Measurements from ENCODE around the gene NPR3. TPM values are rescaled to one million over a fixed set of nuclear protein-coding genes. Genes with fewer than 3 reads are reported as not detected.

NPR3 gene
- polyA plus RNA-seq, 1 donor (not counting 4 experiments of a cell fraction or from before 2014, with no cell fraction given), result 0.12 TPM

- DNase-seq (ENCODE audit: low read depth, low spot score) (peak; percentile 30), FAIRE-seq (no peak)
- Histone ChIP-seq H3K4me2 (ENCODE audit: control insufficient read depth, extremely low read depth, insufficient read depth, low read depth, low read length) (peak overlapping the region; percentile 17), H3K9me1 (ENCODE audit: control insufficient read depth, extremely low read depth, insufficient read depth, low read length) (no peaks in the 10 kb centered on the region), H3K27me3 (ENCODE audit: control insufficient read depth, extremely low read depth, insufficient read depth, low read length) (no peaks in the 10 kb centered on the region), H3K9me3 (ENCODE audit: control insufficient read depth, low read depth, low read length) (no peaks in the 10 kb centered on the region), H3K79me2 (ENCODE audit: control insufficient read depth, insufficient read depth, low read length) (no peaks in the 10 kb centered on the region), H3K27ac (ENCODE audit: control insufficient read depth, insufficient read depth, low read length) (no peak overlapping the region), H3K36me3 (ENCODE audit: control insufficient read depth in 2 of 2, extremely low read depth in 1 of 2, insufficient read depth in 2 of 2, low read length in 2 of 2) (no peaks in the 10 kb centered on the region), H2AFZ (ENCODE audit: control insufficient read depth, low read length) (no peak overlapping the region), H3K4me1 (ENCODE audit: control insufficient read depth, extremely low read depth, insufficient read depth, low read length) (peaks cover 10% of the 10 kb centered on the region), H4K20me1 (ENCODE audit: control insufficient read depth, extremely low read depth, insufficient read depth, low read length) (no peaks in the 10 kb centered on the region), H3K4me3 (ENCODE audit: control insufficient read depth in 2 of 3, extremely low read depth in 1 of 3, insufficient read depth in 2 of 3, low read depth in 1 of 3, low read length in 3 of 3) (no peak overlapping the region), H3K9ac (ENCODE audit: control insufficient read depth, extremely low read depth, insufficient read depth, low read length) (no peak overlapping the region)
- TF ChIP-seq CTCF (optimal IDR thresholded peaks at IDR 0.05 in 1 of 3, IDR thresholded peaks at IDR 0.05 in 1 of 3, conservative IDR thresholded peaks at IDR 0.05 in 1 of 3; ENCODE audit: extremely low read depth in 1 of 3, insufficient read depth in 2 of 3, low read length in 3 of 3) (no peak), EZH2 (IDR thresholded peaks at IDR 0.05; ENCODE audit: low read length) (no peak)
- dilution Hi-C loops (cut with MboI; ENCODE audit: extremely low pct_ligation_motif_present, low sequenced_read_pairs), result no loop called here
Observed at GRCh38 chr5:32828492-32828891, 117.4 kb downstream of the NPR3 start.

GRCh38 chr5:32831624-32832023 is 120.5 kb downstream of the NPR3 start:
- Histone ChIP-seq H3K9me1 (ENCODE audit: control insufficient read depth, extremely low read depth, insufficient read depth, low read length) (no peaks in the 10 kb centered on the region), H3K36me3 (ENCODE audit: control insufficient read depth in 2 of 2, extremely low read depth in 1 of 2, insufficient read depth in 2 of 2, low read length in 2 of 2) (no peaks in the 10 kb centered on the region), H3K4me2 (ENCODE audit: control insufficient read depth, extremely low read depth, insufficient read depth, low read depth, low read length) (no peak overlapping the region), H2AFZ (ENCODE audit: control insufficient read depth, low read length) (no peak overlapping the region), H3K4me3 (ENCODE audit: control insufficient read depth in 2 of 3, extremely low read depth in 1 of 3, insufficient read depth in 2 of 3, low read depth in 1 of 3, low read length in 3 of 3) (no peak overlapping the region), H3K9me3 (ENCODE audit: control insufficient read depth, low read depth, low read length) (no peaks in the 10 kb centered on the region), H3K27me3 (ENCODE audit: control insufficient read depth, extremely low read depth, insufficient read depth, low read length) (no peaks in the 10 kb centered on the region), H3K9ac (ENCODE audit: control insufficient read depth, extremely low read depth, insufficient read depth, low read length) (no peak overlapping the region), H3K27ac (ENCODE audit: control insufficient read depth, insufficient read depth, low read length) (no peak overlapping the region), H4K20me1 (ENCODE audit: control insufficient read depth, extremely low read depth, insufficient read depth, low read length) (no peaks in the 10 kb centered on the region), H3K79me2 (ENCODE audit: control insufficient read depth, insufficient read depth, low read length) (no peaks in the 10 kb centered on the region), H3K4me1 (ENCODE audit: control insufficient read depth, extremely low read depth, insufficient read depth, low read length) (peaks cover 10% of the 10 kb centered on the region)
- FAIRE-seq (no peak), DNase-seq (ENCODE audit: low read depth, low spot score) (no peak)
- dilution Hi-C loops (cut with MboI; ENCODE audit: extremely low pct_ligation_motif_present, low sequenced_read_pairs), result no loop called here
- TF ChIP-seq CTCF (optimal IDR thresholded peaks at IDR 0.05 in 1 of 3, IDR thresholded peaks at IDR 0.05 in 1 of 3, conservative IDR thresholded peaks at IDR 0.05 in 1 of 3; ENCODE audit: extremely low read depth in 1 of 3, insufficient read depth in 2 of 3, low read length in 3 of 3) (no peak), EZH2 (IDR thresholded peaks at IDR 0.05; ENCODE audit: low read length) (no peak)

Measured in keratinocyte (primary cell).